ENCODE measurements around the gene STK35. TPM values are rescaled to one million over a fixed set of nuclear protein-coding genes. Genes with fewer than 3 reads are reported as not detected.
A peak's percentile ranks its signal among the peaks of the same experiment; 100 is the strongest.

Gene STK35
- total RNA-seq, 1 experiment from 2014 or later = 38.4 TPM

- Histone ChIP-seq H3F3A (ENCODE audit: low read length, unreplicated experiment) (no peaks in the 10 kb centered on the region), H3K4me1 (ENCODE audit: insufficient read depth, low read length) (no peaks in the 10 kb centered on the region), H3K9me3 (ENCODE audit: low read length) (no peaks in the 10 kb centered on the region), H3K9me2 (replicated peaks; ENCODE audit: low read length) (no peaks in the 10 kb centered on the region), H3K79me2 (ENCODE audit: low read length) (no peaks in the 10 kb centered on the region), H3K4me3 (ENCODE audit: low read length) (no peak overlapping the region; the same call in 1 of the 2 replicates), H4K20me1 (ENCODE audit: low read length) (no peaks in the 10 kb centered on the region), H3K4me2 (ENCODE audit: low read length) (peak overlapping the region; percentile 71), H2AFZ (ENCODE audit: low read length) (no peak overlapping the region), H3K36me3 (ENCODE audit: low read depth, low read length) (no peaks in the 10 kb centered on the region), H3K27me3 (ENCODE audit: low read length) (peaks cover 40% of the 10 kb centered on the region), H3K9ac (ENCODE audit: low read length) (no peak overlapping the region), H3K27ac (ENCODE audit: low read length) (no peak overlapping the region)
- POLR2A ChIA-PET (ENCODE audit: unreplicated experiment) = interaction anchor here (0.7 kb wide), 2 partner anchors 29 to 40 kb away, joined by 4 read pairs; no protein-coding TSS in a partner anchor
- no TSS peak for BruUV-seq (replicated peaks)
- no peak for TF ChIP-seq EZH2phosphoT487 (IDR thresholded peaks at IDR 0.05; ENCODE audit: borderline replicate concordance, low read length)
- TF ChIP-seq CTCF (conservative IDR thresholded peaks at IDR 0.05; ENCODE audit: low read depth, low read length) = peak; percentile 95
- TF ChIP-seq EZH2 (IDR thresholded peaks at IDR 0.05; ENCODE audit: low read length, unreplicated experiment) = no peak
- peak; percentile 89 for ATAC-seq
- peak; percentile 74 for DNase-seq
- CTCF ChIA-PET = interaction anchor here (0.6 to 1.6 kb wide), 9 partner anchors 11 to 601 kb away, joined by 3 to 14 read pairs (median 3); no protein-coding TSS in a partner anchor
- intact Hi-C loops (cut with micrococcal nuclease) = loop anchor here (1.0 to 5.0 kb wide), 6 partner anchors 80 to 410 kb away; no protein-coding TSS in a partner anchor
These were observed 70.9 kb downstream of the STK35 start for GRCh38 chr20:2172305-2173175.

GRCh38 chr20:2173186-2173585, 71.6 kb downstream of the STK35 start:
- Histone ChIP-seq H4K20me1 (ENCODE audit: low read length) (no peaks in the 10 kb centered on the region), H3F3A (ENCODE audit: low read length, unreplicated experiment) (no peaks in the 10 kb centered on the region), H3K9me3 (ENCODE audit: low read length) (no peaks in the 10 kb centered on the region), H3K9me2 (replicated peaks; ENCODE audit: low read length) (no peaks in the 10 kb centered on the region), H2AFZ (ENCODE audit: low read length) (no peak overlapping the region), H3K4me1 (ENCODE audit: insufficient read depth, low read length) (no peaks in the 10 kb centered on the region), H3K27ac (ENCODE audit: low read length) (no peak overlapping the region), H3K27me3 (ENCODE audit: low read length) (peaks cover 41% of the 10 kb centered on the region), H3K36me3 (ENCODE audit: low read depth, low read length) (no peaks in the 10 kb centered on the region), H3K4me3 (ENCODE audit: low read length) (no peak overlapping the region), H3K9ac (ENCODE audit: low read length) (no peak overlapping the region), H3K4me2 (ENCODE audit: low read length) (no peak overlapping the region), H3K79me2 (ENCODE audit: low read length) (no peaks in the 10 kb centered on the region)
- POLR2A ChIA-PET (ENCODE audit: unreplicated experiment) = no interaction called here
- CTCF ChIA-PET = interaction anchor here (1.0 to 1.6 kb wide), 3 partner anchors 21 to 207 kb away, joined by 3 to 14 read pairs (median 4); no protein-coding TSS in a partner anchor
- BruUV-seq (replicated peaks) = no TSS peak
- ATAC-seq (no peak), DNase-seq (no peak)
- intact Hi-C loops (cut with micrococcal nuclease) = loop anchor here (2.0 to 5.0 kb wide), 4 partner anchors 80 to 411 kb away; no protein-coding TSS in a partner anchor
- TF ChIP-seq CTCF (conservative IDR thresholded peaks at IDR 0.05; ENCODE audit: low read depth, low read length) (no peak), EZH2phosphoT487 (IDR thresholded peaks at IDR 0.05; ENCODE audit: borderline replicate concordance, low read length) (no peak), EZH2 (IDR thresholded peaks at IDR 0.05; ENCODE audit: low read length, unreplicated experiment) (no peak)
